Kidney epithelial cell (primary cell): Measurements from ENCODE around the gene PTTG1IP. TPM values are rescaled to one million over a fixed set of nuclear protein-coding genes. Genes with fewer than 3 reads are reported as not detected.

Experiments used
- DNase-seq: peaks from one replicate; pipeline ENCODE4 v3.0.0-alpha.2; 2010; ENCODE audit warnings: low read depth
- H3K27me3 ChIP-seq: 2 replicates; pipeline ENCODE4 v1.6.0; 2011; ENCODE audit warnings: low read length; ENCODE audit not compliant: control insufficient read depth, insufficient read depth
- H3K36me3 ChIP-seq: 2 replicates; pipeline ENCODE4 v1.5.1; 2011; ENCODE audit warnings: low read length; ENCODE audit not compliant: control insufficient read depth, insufficient read depth
- H3K4me3 ChIP-seq: 2 replicates; pipeline ENCODE4 v1.5.1; 2011; ENCODE audit warnings: low read depth, mild to moderate bottlenecking, control low read depth, low read length
- CTCF ChIP-seq: IDR thresholded peaks from 2 replicates; pipeline ENCODE4 v1.5.1; 2011; ENCODE audit warnings: mild to moderate bottlenecking, moderate library complexity, low read length, control low read depth, inconsistent platforms; ENCODE audit not compliant: insufficient read depth, poor library complexity, severe bottlenecking
- total RNA-seq: library from RNA; depleted of rRNA; stranded (reverse); fragments of >200 nt; gene quantifications from 2 replicates; pipeline ENCODE4 v1.2.3, GENCODE V29; 2015

The PTTG1IP gene
- total RNA-seq, 1 donor from 2014 or later, result 538 TPM

GRCh38 chr21:44857127-44857892 is 16.2 kb downstream of the PTTG1IP start:
- DNase-seq, result no peak
- Histone ChIP-seq H3K36me3 (peaks cover 5% of the 10 kb centered on the region), H3K4me3 (no peak overlapping the region), H3K27me3 (no peaks in the 10 kb centered on the region)
- no peak for TF ChIP-seq CTCF

DNA sequence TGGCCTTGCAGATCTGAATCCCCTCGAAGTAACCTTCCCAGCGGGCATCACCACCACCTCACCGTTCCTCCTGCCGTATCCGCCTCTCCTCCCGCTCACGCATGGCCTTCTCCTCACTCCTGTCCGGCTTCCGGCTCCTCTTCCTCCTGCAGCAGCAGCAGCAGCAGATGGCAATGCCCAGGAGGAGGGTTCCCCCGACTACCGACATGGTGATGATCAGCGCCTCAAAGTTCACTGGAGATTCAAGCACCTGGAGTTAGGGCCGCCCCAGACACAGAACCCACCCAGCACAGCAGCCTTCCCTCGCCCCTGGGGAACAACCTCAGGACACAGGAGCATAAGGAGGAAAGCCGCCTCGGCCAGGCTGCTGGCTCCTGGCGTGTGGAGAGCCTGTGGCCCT is 17.4 kb downstream of the PTTG1IP start:
- TF ChIP-seq CTCF, result no peak
- peaks cover 5% of the 10 kb centered on the region for H3K36me3 ChIP-seq
- no peaks in the 10 kb centered on the region for H3K27me3 ChIP-seq

GRCh38 chr21:44855572-44855971 is 17.9 kb downstream of the PTTG1IP start:
- Histone ChIP-seq H3K4me3 (no peak overlapping the region), H3K36me3 (peaks cover 5% of the 10 kb centered on the region), H3K27me3 (no peaks in the 10 kb centered on the region)
- no peak for TF ChIP-seq CTCF
- DNase-seq, result no peak

More for the DNA sequence above, 17.4 kb downstream of the PTTG1IP start:
- no peak for DNase-seq
- H3K4me3 ChIP-seq, result no peak overlapping the region

- DNase-seq, result no peak
- no peak overlapping the region for H3K4me3 ChIP-seq
- TF ChIP-seq CTCF, result no peak
- no peaks in the 10 kb centered on the region for H3K27me3 ChIP-seq
- peaks cover 9% of the 10 kb centered on the region for H3K36me3 ChIP-seq
These were observed 18.6 kb downstream of the PTTG1IP start for GRCh38 chr21:44854664-44855446.

GRCh38 chr21:44854391-44854663 is 19.2 kb downstream of the PTTG1IP start:
- DNase-seq, result no peak
- no peak for TF ChIP-seq CTCF
- Histone ChIP-seq H3K27me3 (no peaks in the 10 kb centered on the region), H3K4me3 (no peak overlapping the region), H3K36me3 (peaks cover 9% of the 10 kb centered on the region)
